ENCODE results near the gene LMX1A. TPM values are rescaled to one million over a fixed set of nuclear protein-coding genes. Genes with fewer than 3 reads are reported as not detected.

Gene LMX1A
- total RNA-seq, 1 experiment from 2014 or later, result not detected

GRCh38 chr1:165224504-165224903 is 132.0 kb downstream of the LMX1A start (continued):
- TF ChIP-seq IRF1 (CRISPR knock-in tag; IDR thresholded peaks at IDR 0.05) (no peak), NR2C2 (CRISPR knock-in tag; IDR thresholded peaks at IDR 0.05) (no peak), HMGXB4 (CRISPR knock-in tag; IDR thresholded peaks at IDR 0.05) (no peak), ESRRA (CRISPR knock-in tag; IDR thresholded peaks at IDR 0.05; ENCODE audit: borderline replicate concordance) (no peak), SP1 (CRISPR knock-in tag; conservative IDR thresholded peaks at IDR 0.05) (no peak), ERG (CRISPR knock-in tag; IDR thresholded peaks at IDR 0.05) (no peak), TEAD4 (CRISPR knock-in tag; IDR thresholded peaks at IDR 0.05) (no peak), ZNF532 (CRISPR knock-in tag; IDR thresholded peaks at IDR 0.05; ENCODE audit: borderline replicate concordance) (no peak), E2F4 (CRISPR knock-in tag; IDR thresholded peaks at IDR 0.05; ENCODE audit: borderline replicate concordance, low read depth) (no peak)

GRCh38 chr1:165222580-165222979 is 133.9 kb downstream of the LMX1A start:
- ChIA-PET CTCF (no interaction called here), POLR2A (no interaction called here)
- Mint-ChIP-seq H3K27me3 (ENCODE audit: low read depth) (no peaks in the 10 kb centered on the region; the same call in 1 of the 2 replicates), H3K36me3 (no peaks in the 10 kb centered on the region), H3K4me3 (no peak overlapping the region), H3K27ac (no peak overlapping the region), H3K9me3 (no peaks in the 10 kb centered on the region), H3K4me1 (peaks cover 58% of the 10 kb centered on the region)
- ATAC-seq (no peak), DNase-seq (ENCODE audit: low spot score) (no peak)
- no peak for TF ChIP-seq ZNF396 (CRISPR knock-in tag; IDR thresholded peaks at IDR 0.05; ENCODE audit: borderline replicate concordance)
- no peak for TF ChIP-seq PRDM15 (CRISPR knock-in tag; IDR thresholded peaks at IDR 0.05)
- TF ChIP-seq ZNF219 (CRISPR knock-in tag; IDR thresholded peaks at IDR 0.05; ENCODE audit: borderline replicate concordance), result no peak
- TF ChIP-seq ETV6 (CRISPR knock-in tag; IDR thresholded peaks at IDR 0.05), result no peak
- TF ChIP-seq ZNF138 (CRISPR knock-in tag; conservative IDR thresholded peaks at IDR 0.05), result no peak
- TF ChIP-seq ZNF512 (CRISPR knock-in tag; IDR thresholded peaks at IDR 0.05; ENCODE audit: borderline replicate concordance), result no peak
- no peak for TF ChIP-seq ZNF232 (CRISPR knock-in tag; IDR thresholded peaks at IDR 0.05)
- no peak for TF ChIP-seq STAT6 (CRISPR knock-in tag; conservative IDR thresholded peaks at IDR 0.05; ENCODE audit: low read depth)
- TF ChIP-seq ZNF671 (CRISPR knock-in tag; IDR thresholded peaks at IDR 0.05), result no peak
- TF ChIP-seq ATF3 (CRISPR knock-in tag; conservative IDR thresholded peaks at IDR 0.05), result no peak

Measured in WTC11 (cell line).